Natural killer cell treated with Interleukin-12 subunit alpha and Interleukin-12 subunit beta and Interleukin-15 and Interleukin-18, amount 100 ng/mL, for 72 hours (primary cell): ENCODE data around the gene FHL2. TPM values are rescaled to one million over a fixed set of nuclear protein-coding genes. Genes with fewer than 3 reads are reported as not detected.

Experiments
- ATAC-seq, 2 donors: fragments of 150-1000 bp; cut with Tn5 transposase in 1 of 2; sonication (Bioruptor Pico), chemical (Tn5 transposase) in 1 of 2; 2 replicates each; pipeline ENCODE4 v1.10.0; 2021
- DNase-seq: peaks from one replicate; pipeline ENCODE4 v3.0.0; 2022; ENCODE audit warnings: low spot score
- H3K27ac Mint-ChIP-seq, 2 donors: 1 replicate in 1 of 2; 2 replicates in 1 of 2; pipeline ENCODE4 v1.8.0; 2022; ENCODE audit warnings: mixed read lengths in 2 of 2, mild to moderate bottlenecking in 1 of 2, moderate library complexity in 1 of 2
- H3K27me3 Mint-ChIP-seq, 2 donors: 1 replicate in 1 of 2; 2 replicates in 1 of 2; pipeline ENCODE4 v1.8.0; 2022; ENCODE audit warnings: mixed read lengths in 2 of 2
- H3K36me3 Mint-ChIP-seq: one replicate; pipeline ENCODE4 v1.8.0; 2022; ENCODE audit warnings: mixed read lengths
- H3K4me1 Mint-ChIP-seq, 2 donors: 1 replicate in 1 of 2; 2 replicates in 1 of 2; pipeline ENCODE4 v1.8.0; 2022; ENCODE audit warnings: low read depth in 2 of 2, mixed read lengths in 2 of 2, mild to moderate bottlenecking in 1 of 2
- H3K4me3 Mint-ChIP-seq: one replicate; pipeline ENCODE4 v1.8.0; 2022; ENCODE audit warnings: mixed read lengths
- H3K9me3 Mint-ChIP-seq: 2 replicates; pipeline ENCODE4 v1.8.0; 2022; ENCODE audit warnings: mixed read lengths
- total RNA-seq, 2 donors: library from RNA; stranded (reverse); gene quantifications; one replicate each; pipeline ENCODE4 v1.2.3, GENCODE V29; 2022

Gene FHL2
- total RNA-seq, 2 donors from 2014 or later: 0.95 TPM; not detected in 1

GRCh38 chr2:105375001-105375561 is 23.8 kb downstream of the FHL2 start:
- no peak overlapping the region for H3K4me3 Mint-ChIP-seq
- ATAC-seq (no peak), DNase-seq (no peak)
- H3K9me3 Mint-ChIP-seq: no peaks in the 10 kb centered on the region
- no peaks in the 10 kb centered on the region for H3K27me3 Mint-ChIP-seq
- H3K4me1 Mint-ChIP-seq: peaks cover 3 to 15% of the 10 kb centered on the region in 2 donors
- no peak overlapping the region for H3K27ac Mint-ChIP-seq
- H3K36me3 Mint-ChIP-seq: no peaks in the 10 kb centered on the region

- H3K4me1 Mint-ChIP-seq: peaks cover 8 to 21% of the 10 kb centered on the region in 2 donors
- H3K27me3 Mint-ChIP-seq: peaks cover 5% of the 10 kb centered on the region in 2 donors
- peak overlapping the region; percentile 9 to 72 for H3K27ac Mint-ChIP-seq
- no peak for DNase-seq
- no peaks in the 10 kb centered on the region for H3K36me3 Mint-ChIP-seq
- peak overlapping the region; percentile 80 for H3K4me3 Mint-ChIP-seq
- ATAC-seq: peak; percentile 49 to 80
- H3K9me3 Mint-ChIP-seq: no peaks in the 10 kb centered on the region
Measured at GRCh38 chr2:105373895-105374401, 24.9 kb downstream of the FHL2 start.

- DNase-seq: no peak
- no peak overlapping the region for H3K27ac Mint-ChIP-seq
- H3K4me1 Mint-ChIP-seq: peaks cover 8 to 21% of the 10 kb centered on the region in 2 donors
- no peak for ATAC-seq
- peak overlapping the region; percentile 80 for H3K4me3 Mint-ChIP-seq
- H3K9me3 Mint-ChIP-seq: no peaks in the 10 kb centered on the region
- H3K36me3 Mint-ChIP-seq: no peaks in the 10 kb centered on the region
- peaks cover 5% of the 10 kb centered on the region in 2 donors for H3K27me3 Mint-ChIP-seq
Measured at GRCh38 chr2:105373344-105373781, 25.5 kb downstream of the FHL2 start.

GRCh38 chr2:105371810-105372209 is 27.0 kb downstream of the FHL2 start:
- no peaks in the 10 kb centered on the region for H3K36me3 Mint-ChIP-seq
- no peak overlapping the region for H3K4me3 Mint-ChIP-seq
- no peak overlapping the region for H3K27ac Mint-ChIP-seq
- H3K4me1 Mint-ChIP-seq: peaks cover 8 to 21% of the 10 kb centered on the region in 2 donors
- DNase-seq (no peak), ATAC-seq (no peak)
- H3K9me3 Mint-ChIP-seq: no peaks in the 10 kb centered on the region
- peaks cover 5% of the 10 kb centered on the region in 2 donors for H3K27me3 Mint-ChIP-seq

GRCh38 chr2:105371156-105371555 is 27.7 kb downstream of the FHL2 start:
- ATAC-seq (no peak), DNase-seq (no peak)
- H3K27me3 Mint-ChIP-seq: peaks cover 5% of the 10 kb centered on the region in 2 donors
- H3K36me3 Mint-ChIP-seq: no peaks in the 10 kb centered on the region
- H3K4me3 Mint-ChIP-seq: no peak overlapping the region
- H3K9me3 Mint-ChIP-seq: no peaks in the 10 kb centered on the region
- H3K27ac Mint-ChIP-seq: no peak overlapping the region
- peaks cover 8 to 21% of the 10 kb centered on the region in 2 donors for H3K4me1 Mint-ChIP-seq

GRCh38 chr2:105369777-105370690 is 28.8 kb downstream of the FHL2 start:
- ATAC-seq (peak; percentile 91), DNase-seq (peak; percentile 76)
- peaks cover 8 to 21% of the 10 kb centered on the region in 2 donors for H3K4me1 Mint-ChIP-seq
- H3K27me3 Mint-ChIP-seq: peaks cover 5 to 9% of the 10 kb centered on the region in 2 donors
- H3K4me3 Mint-ChIP-seq: peak overlapping the region; percentile 62
- H3K9me3 Mint-ChIP-seq: no peaks in the 10 kb centered on the region
- H3K36me3 Mint-ChIP-seq: no peaks in the 10 kb centered on the region
- peak overlapping the region in 1 of 2 donors; percentile 85 for H3K27ac Mint-ChIP-seq

GRCh38 chr2:105368759-105369408 is 30.0 kb downstream of the FHL2 start:
- H3K4me3 Mint-ChIP-seq: no peak overlapping the region
- H3K9me3 Mint-ChIP-seq: no peaks in the 10 kb centered on the region
- peaks cover 5 to 11% of the 10 kb centered on the region in 2 donors for H3K27me3 Mint-ChIP-seq
- H3K4me1 Mint-ChIP-seq: peaks cover 6 to 17% of the 10 kb centered on the region in 2 donors
- DNase-seq (no peak), ATAC-seq (no peak)
- H3K27ac Mint-ChIP-seq: no peak overlapping the region
- H3K36me3 Mint-ChIP-seq: no peaks in the 10 kb centered on the region

- ATAC-seq (no peak), DNase-seq (no peak)
- no peaks in the 10 kb centered on the region for H3K9me3 Mint-ChIP-seq
- no peak overlapping the region for H3K4me3 Mint-ChIP-seq
- H3K36me3 Mint-ChIP-seq: no peaks in the 10 kb centered on the region
- H3K4me1 Mint-ChIP-seq: peaks cover 17 to 19% of the 10 kb centered on the region in 2 donors
- no peak overlapping the region for H3K27ac Mint-ChIP-seq
- peaks cover 5 to 11% of the 10 kb centered on the region in 2 donors for H3K27me3 Mint-ChIP-seq
Measured at GRCh38 chr2:105365206-105365605, 33.6 kb downstream of the FHL2 start.

GRCh38 chr2:105364436-105365139 is 34.3 kb downstream of the FHL2 start:
- ATAC-seq (no peak), DNase-seq (no peak)
- no peak overlapping the region for H3K4me3 Mint-ChIP-seq
- no peak overlapping the region for H3K27ac Mint-ChIP-seq
- H3K4me1 Mint-ChIP-seq: peaks cover 13 to 15% of the 10 kb centered on the region in 2 donors
- H3K9me3 Mint-ChIP-seq: no peaks in the 10 kb centered on the region
- peaks cover 2 to 6% of the 10 kb centered on the region in 2 donors for H3K27me3 Mint-ChIP-seq
- H3K36me3 Mint-ChIP-seq: peaks cover 3% of the 10 kb centered on the region

- Mint-ChIP-seq H3K4me3 (no peak overlapping the region), H3K27ac (no peak overlapping the region)
- peak in 1 of 2 donors; percentile 40 for ATAC-seq
Measured at GRCh38 chr2:105362862-105363591, 35.8 kb downstream of the FHL2 start.

GRCh38 chr2:105361102-105361889 is 37.6 kb downstream of the FHL2 start:
- peaks cover 16% of the 10 kb centered on the region for H3K36me3 Mint-ChIP-seq
- peaks cover 4% of the 10 kb centered on the region for H3K9me3 Mint-ChIP-seq
- no peak for DNase-seq
- peak overlapping the region in 1 of 2 donors; percentile 6 for H3K27ac Mint-ChIP-seq
- no peak overlapping the region for H3K4me3 Mint-ChIP-seq
- H3K4me1 Mint-ChIP-seq: peaks cover 12 to 15% of the 10 kb centered on the region in 2 donors
- ATAC-seq: no peak
- H3K27me3 Mint-ChIP-seq: peaks cover 0 to 6% of the 10 kb centered on the region in 2 donors

More at GRCh38 chr2:105362862-105363591, 35.8 kb downstream of the FHL2 start:
- no peaks in the 10 kb centered on the region for H3K9me3 Mint-ChIP-seq
- H3K36me3 Mint-ChIP-seq: peaks cover 4% of the 10 kb centered on the region
- peaks cover 0 to 6% of the 10 kb centered on the region in 2 donors for H3K27me3 Mint-ChIP-seq
- DNase-seq: no peak
- peaks cover 12 to 15% of the 10 kb centered on the region in 2 donors for H3K4me1 Mint-ChIP-seq

GRCh38 chr2:105358593-105358992 is 40.3 kb downstream of the FHL2 start:
- Mint-ChIP-seq H3K27ac (no peak overlapping the region), H3K36me3 (peaks cover 30% of the 10 kb centered on the region), H3K4me3 (no peak overlapping the region), H3K4me1 (peaks cover 12 to 15% of the 10 kb centered on the region in 2 donors), H3K9me3 (peaks cover 4% of the 10 kb centered on the region), H3K27me3 (no peaks in the 10 kb centered on the region)
- no peak for ATAC-seq
- no peak for DNase-seq
